K562 (cell line): Measurements from ENCODE around the gene ADAMTS6. TPM values are rescaled to one million over a fixed set of nuclear protein-coding genes. Genes with fewer than 3 reads are reported as not detected.

Experiments
- ATAC-seq: fragments of 200-7000 bp; cut with Tn5 transposase; 3 replicates; pipeline ENCODE4 v1.9.1; 2020; ENCODE audit warnings: moderate library complexity
- BruUV-seq: library from RNA; stranded (reverse); fragments of 400-500 nt; replicated peaks from 2 replicates; lab custom pipeline; 2021; lab: Mats Ljungman, UMichigan
- CTCF ChIA-PET: fragments of 300-600 bp; formaldehyde crosslinking; extraction: SDS; loops from one replicate; lab custom pipeline; 2021; ENCODE audit warnings: low intra/inter-chr PET ratio; lab: Yijun Ruan, JAX
- POLR2A ChIA-PET: fragments of 300-600, 350-650 bp; sonication (Branson Sonifier 250); formaldehyde crosslinking; extraction: SDS; loops from one replicate; lab custom pipeline; 2021; ENCODE audit warnings: antibody characterized with exemption, inconsistent platforms; lab: Yijun Ruan, JAX
- DNase-seq, 4 experiments: peaks; one replicate each; pipeline versions ENCODE4 v3.0.0 to v3.0.0-alpha.2; 2011 to 2018; ENCODE audit warnings: low spot score in 3 of 4, mixed read lengths in 3 of 4; ENCODE audit errors: extremely low read depth in 1 of 4
- FAIRE-seq: peaks from 2 replicates; lab custom pipeline; 2011; peaks lifted over from hg19 to GRCh38; lab: Jason Lieb, UNC
- H2AFZ ChIP-seq: 2 replicates; pipeline ENCODE4 v1.6.0; 2011; ENCODE audit warnings: low read depth, low read length, control low read depth, inconsistent platforms
- H3K27ac ChIP-seq: fragments of 200-600 bp; 3 replicates; pipeline ENCODE4 v1.8.0; 2011; ENCODE audit warnings: low read depth, mild to moderate bottlenecking, control low read depth, inconsistent platforms, low read length, moderate library complexity, mixed read lengths; ENCODE audit errors: extremely low read depth
- H3K27me3 ChIP-seq, 2 experiments: fragments of 300-600 bp in 1 of 2; 2 replicates in 1 of 2; 3 replicates in 1 of 2; pipeline versions ENCODE4 v1.6.0 to v1.8.0; 2011; ENCODE audit warnings: inconsistent platforms in 2 of 2, low read length in 2 of 2, mild to moderate bottlenecking in 1 of 2, mixed read lengths in 1 of 2, moderate library complexity in 1 of 2; ENCODE audit not compliant: control insufficient read depth in 2 of 2, insufficient read depth in 2 of 2
- H3K36me3 ChIP-seq: fragments of 300-600 bp; 3 replicates; pipeline ENCODE4 v1.8.0; 2011; ENCODE audit warnings: mild to moderate bottlenecking, low read length, inconsistent platforms; ENCODE audit not compliant: control insufficient read depth, insufficient read depth
- H3K4me1 ChIP-seq, 2 experiments: fragments of 200-600 bp in 1 of 2; replicated peaks in 1 of 2; 2 replicates in 1 of 2; 3 replicates in 1 of 2; pipeline versions ENCODE4 v1.5.1 to v1.8.0; 2011; ENCODE audit warnings: inconsistent platforms in 2 of 2, low read length in 2 of 2, mild to moderate bottlenecking in 1 of 2, mixed read lengths in 1 of 2, moderate library complexity in 1 of 2; ENCODE audit not compliant: control insufficient read depth in 2 of 2, insufficient read depth in 2 of 2
- H3K4me2 ChIP-seq: 2 replicates; pipeline ENCODE4 v1.6.1; 2011; ENCODE audit warnings: low read length, control low read depth, inconsistent platforms, mixed read lengths; ENCODE audit not compliant: insufficient read depth
- H3K4me3 ChIP-seq: fragments of 200-600 bp; sonication (generic), shearing (Covaris generic); 2 replicates; pipeline ENCODE4 v1.5.1; 2016; ENCODE audit warnings: control low read depth, inconsistent platforms
- H3K79me2 ChIP-seq: fragments of 200-600 bp; 3 replicates; pipeline ENCODE4 v1.8.0; 2011; ENCODE audit warnings: low read length, inconsistent platforms; ENCODE audit not compliant: control insufficient read depth, insufficient read depth
- H3K9ac ChIP-seq, 2 experiments: 2 replicates each; pipeline versions ENCODE4 v1.6.0 to v1.6.1; 2011; ENCODE audit warnings: low read depth in 2 of 2, low read length in 2 of 2, control low read depth in 1 of 2, inconsistent platforms in 1 of 2, mild to moderate bottlenecking in 1 of 2, mixed read lengths in 1 of 2; ENCODE audit not compliant: insufficient read depth in 1 of 2
- H3K9me1 ChIP-seq: one replicate; pipeline ENCODE4 v1.6.0; 2011; ENCODE audit warnings: inconsistent platforms, mild to moderate bottlenecking, low read length, moderate library complexity; ENCODE audit not compliant: control insufficient read depth, insufficient read depth
- H3K9me3 ChIP-seq: replicated peaks from 2 replicates; pipeline ENCODE4 v1.5.1; 2011; ENCODE audit warnings: low read depth, low read length, inconsistent platforms; ENCODE audit not compliant: control insufficient read depth, insufficient read depth
- H4K20me1 ChIP-seq: replicated peaks from 2 replicates; pipeline ENCODE4 v1.6.1; 2011; ENCODE audit warnings: low read length, inconsistent platforms, mixed read lengths; ENCODE audit not compliant: control insufficient read depth, insufficient read depth
- AFF1 ChIP-seq, 2 experiments: fragments of 450-650 bp; IDR thresholded peaks; 2 replicates each; pipeline ENCODE4 v1.6.1; 2018; ENCODE audit warnings: mild to moderate bottlenecking in 2 of 2, low read depth in 1 of 2; ENCODE audit not compliant: partially characterized antibody in 2 of 2
- MEIS2 ChIP-seq: fragments of 450-650 bp; IDR thresholded peaks from 2 replicates; pipeline ENCODE4 v1.6.1; 2014; ENCODE audit warnings: mild to moderate bottlenecking; ENCODE audit not compliant: partially characterized antibody
- in situ Hi-C: fragments of 300-500 bp; cut with MboI; formaldehyde crosslinking; loops from 4 replicates; pipeline ENCODE4 v1.15.0; 2018; ENCODE audit warnings: inconsistent platforms, mixed read lengths
- intact Hi-C: fragments of 100-400 bp; cut with micrococcal nuclease; formaldehyde crosslinking; loops from 2 replicates; pipeline ENCODE4 v1.14.2; 2022
- polyA plus RNA-seq, 8 experiments: library from polyadenylated mRNA; depleted of rRNA in 4 of 8; stranded (reverse) in 5 of 8; unstranded in 3 of 8; fragments of >200 nt; fragmentation: Nextera tagmentation in 2 of 8; fragmentation: Illumina TruSeq in 1 of 8; extraction: Ambion mirVana in 2 of 8; extraction: Trizol in 1 of 8; gene quantifications; 2 replicates each; pipeline versions ENCODE4 v1.2.1 to v1.2.3, GENCODE V29; 2011 to 2014; ENCODE audit warnings: inconsistent platforms in 1 of 8, missing spikeins in 1 of 8
- total RNA-seq, 7 experiments: library from RNA; depleted of rRNA in 6 of 7; stranded (reverse); fragments of >200 nt in 6 of 7; fragmentation: Illumina TruSeq in 2 of 7; extraction: Trizol in 2 of 7; gene quantifications; 2 replicates each; pipeline versions ENCODE4 v1.2.1 to v1.2.3, GENCODE V29; 2011 to 2021; ENCODE audit warnings: low replicate concordance in 1 of 7

ADAMTS6 gene
- total and polyA plus RNA-seq, 9 of the 15 experiments (the other 6 are each of a cell fraction or from before 2014, with no cell fraction given): 0.57 to 5.3 (median 1.5) TPM

- no peaks in the 10 kb centered on the region for H3K27me3 ChIP-seq
- BruUV-seq: no TSS peak
- no peak overlapping the region for H3K27ac ChIP-seq
- FAIRE-seq (no peak), ATAC-seq (no peak), DNase-seq (no peak)
- intact Hi-C loops: no loop called here
- no peaks in the 10 kb centered on the region for H4K20me1 ChIP-seq
- in situ Hi-C loops: no loop called here
- H3K9me3 ChIP-seq: no peaks in the 10 kb centered on the region
- H3K4me2 ChIP-seq: no peak overlapping the region
- no peaks in the 10 kb centered on the region for H3K4me1 ChIP-seq
- no peaks in the 10 kb centered on the region for H3K79me2 ChIP-seq
- POLR2A ChIA-PET: no interaction called here
- no peaks in the 10 kb centered on the region for H3K9me1 ChIP-seq
- no peak overlapping the region for H3K9ac ChIP-seq
- H3K36me3 ChIP-seq: no peaks in the 10 kb centered on the region
- H2AFZ ChIP-seq: no peak overlapping the region
- TF ChIP-seq AFF1 (IDR thresholded peaks at IDR 0.05; ENCODE audit: low read depth in 1 of 2, partially characterized antibody in 2 of 2): no peak
- peak; percentile 11 for TF ChIP-seq MEIS2
- no peak overlapping the region for H3K4me3 ChIP-seq
- CTCF ChIA-PET: no interaction called here
Observed at GRCh38 chr5:65141493-65141892, 340.2 kb downstream of the ADAMTS6 start.
